Endothelial cell of umbilical vein (primary cell): Measurements from ENCODE around the gene SCAMP2. TPM values are rescaled to one million over a fixed set of nuclear protein-coding genes. Genes with fewer than 3 reads are reported as not detected.

Experiments used
- BruUV-seq: library from RNA; stranded (reverse); fragments of 400-500 nt; replicated peaks from 2 replicates; lab custom pipeline; 2021; lab: Mats Ljungman, UMichigan
- CTCF ChIA-PET: fragments of 300-600, 350-600 bp; sonication (Branson Sonifier 250); formaldehyde crosslinking; loops from one replicate; lab custom pipeline; 2021; ENCODE audit warnings: antibody characterized with exemption, inconsistent platforms; lab: Charles Lee
- POLR2A ChIA-PET: fragments of 300-600, 350-600 bp; sonication (Branson Sonifier 250); formaldehyde crosslinking; loops from one replicate; lab custom pipeline; 2021; ENCODE audit warnings: antibody characterized with exemption, inconsistent platforms; lab: Charles Lee
- DNase-seq: peaks from one replicate; pipeline ENCODE4 v3.0.0-alpha.2; 2011; ENCODE audit warnings: low read depth, low spot score
- FAIRE-seq: peaks from 2 replicates; lab custom pipeline; 2011; peaks lifted over from hg19 to GRCh38; lab: Jason Lieb, UNC
- H2AFZ ChIP-seq: 2 replicates; pipeline ENCODE4 v1.6.0; 2012; ENCODE audit warnings: low read depth, low read length, control low read depth, inconsistent platforms
- H3K27ac ChIP-seq: 2 replicates; pipeline ENCODE4 v1.5.1; 2011; ENCODE audit warnings: low read depth, mild to moderate bottlenecking, control low read depth, low read length, moderate library complexity; ENCODE audit not compliant: insufficient read depth
- H3K27me3 ChIP-seq, 2 experiments: 2 replicates each; pipeline versions ENCODE4 v1.6.0 to v1.6.1; 2011; ENCODE audit warnings: low read length in 2 of 2, mixed read lengths in 1 of 2; ENCODE audit not compliant: control insufficient read depth in 2 of 2, insufficient read depth in 2 of 2
- H3K36me3 ChIP-seq, 2 experiments: 2 replicates in 1 of 2; 3 replicates in 1 of 2; pipeline ENCODE4 v1.5.1; 2011; ENCODE audit warnings: low read length in 2 of 2, mild to moderate bottlenecking in 1 of 2, moderate library complexity in 1 of 2; ENCODE audit not compliant: control insufficient read depth in 2 of 2, insufficient read depth in 2 of 2; ENCODE audit errors: extremely low read depth in 1 of 2
- H3K4me1 ChIP-seq: 3 replicates; pipeline ENCODE4 v1.5.1; 2011; ENCODE audit warnings: mild to moderate bottlenecking, low read length; ENCODE audit not compliant: control insufficient read depth, insufficient read depth; ENCODE audit errors: extremely low read depth
- H3K4me2 ChIP-seq: 2 replicates; pipeline ENCODE4 v1.6.1; 2011; ENCODE audit warnings: low read length, control low read depth, mixed read lengths; ENCODE audit not compliant: insufficient read depth
- H3K4me3 ChIP-seq, 3 experiments: fragments of 200-600 bp in 1 of 3; sonication (generic), shearing (Covaris generic) in 1 of 3; replicated peaks in 1 of 3; 2 replicates each; pipeline ENCODE4 v1.5.1; 2011 to 2016; ENCODE audit warnings: control low read depth in 3 of 3, low read length in 3 of 3, mild to moderate bottlenecking in 2 of 3, inconsistent platforms in 1 of 3, low read depth in 1 of 3, moderate library complexity in 1 of 3; ENCODE audit not compliant: insufficient read depth in 1 of 3
- H3K79me2 ChIP-seq: 2 replicates; pipeline ENCODE4 v1.6.0; 2012; ENCODE audit warnings: low read length, inconsistent platforms; ENCODE audit not compliant: control insufficient read depth, insufficient read depth
- H3K9ac ChIP-seq: replicated peaks from 2 replicates; pipeline ENCODE3; 2011; ENCODE audit warnings: low read length, control low read depth; ENCODE audit not compliant: insufficient read depth; ENCODE audit errors: extremely low read depth
- H3K9me1 ChIP-seq: replicated peaks from 3 replicates; pipeline ENCODE4 v1.6.0; 2011; ENCODE audit warnings: mild to moderate bottlenecking, low read length; ENCODE audit not compliant: control insufficient read depth, insufficient read depth; ENCODE audit errors: extremely low read depth
- H3K9me3 ChIP-seq: replicated peaks from 2 replicates; pipeline ENCODE4 v1.5.1; 2012; ENCODE audit warnings: low read length, inconsistent platforms; ENCODE audit not compliant: control insufficient read depth, insufficient read depth
- H4K20me1 ChIP-seq: replicated peaks from 2 replicates; pipeline ENCODE3; 2011; ENCODE audit warnings: mild to moderate bottlenecking, low read length; ENCODE audit not compliant: control insufficient read depth, insufficient read depth; ENCODE audit errors: extremely low read depth
- EZH2 ChIP-seq: IDR thresholded peaks from 2 replicates; pipeline ENCODE4 v1.6.1; 2012; ENCODE audit warnings: borderline replicate concordance, low read depth, mild to moderate bottlenecking, moderate library complexity, low read length, inconsistent platforms; ENCODE audit not compliant: severe bottlenecking
- FOS ChIP-seq: IDR thresholded peaks from 2 replicates; pipeline ENCODE4 v1.6.1; 2011; ENCODE audit warnings: mild to moderate bottlenecking, low read length, moderate library complexity, borderline replicate concordance; ENCODE audit not compliant: insufficient read depth
- JUN ChIP-seq: IDR thresholded peaks from 2 replicates; pipeline ENCODE4 v1.6.1; 2011; ENCODE audit warnings: borderline replicate concordance, low read depth; ENCODE audit not compliant: insufficient read length, insufficient read depth
- MAX ChIP-seq: IDR thresholded peaks from 2 replicates; pipeline ENCODE4 v1.6.1; 2011; ENCODE audit not compliant: insufficient read depth, insufficient read length
- MYC ChIP-seq: IDR thresholded peaks from one replicate; pipeline ENCODE4 v1.6.1; 2011; ENCODE audit warnings: mild to moderate bottlenecking, low read depth, low read length
- POLR2A ChIP-seq: IDR thresholded peaks from 2 replicates; pipeline ENCODE4 v1.6.1; 2012; ENCODE audit warnings: low read depth, mild to moderate bottlenecking, control low read depth, low read length
- POLR2AphosphoS5 ChIP-seq: IDR thresholded peaks from 2 replicates; pipeline ENCODE4 v1.6.1; 2012; ENCODE audit warnings: low read depth, mild to moderate bottlenecking, control low read depth, low read length, moderate library complexity; ENCODE audit not compliant: insufficient read depth
- dilution Hi-C: fragments of 300-500 bp; cut with MboI; formaldehyde crosslinking; loops from one replicate; pipeline ENCODE4 v1.15.0; 2019; ENCODE audit warnings: low sequenced_read_pairs; ENCODE audit not compliant: extremely low pct_ligation_motif_present
- intact Hi-C: fragments of 100-400 bp; cut with micrococcal nuclease; formaldehyde crosslinking; loops from one replicate; pipeline ENCODE4 v1.10.0; 2022
- polyA plus RNA-seq, 4 experiments: library from polyadenylated mRNA; depleted of rRNA in 3 of 4; stranded (reverse) in 3 of 4; unstranded in 1 of 4; fragments of >200 nt; gene quantifications; 2 replicates each; pipeline versions ENCODE4 v1.2.1 to v1.2.3, GENCODE V29; 2011 to 2012; ENCODE audit warnings: missing spikeins in 1 of 4
- total RNA-seq: library from RNA; stranded (reverse); gene quantifications from 2 replicates; pipeline ENCODE4 v1.2.3, GENCODE V29; 2021
- TF ChIP-seq, protein P1 (sequence below), 2 donors: IDR thresholded peaks; 1 replicate in 1 of 2; 2 replicates in 1 of 2; pipeline ENCODE4 v1.5.1; 2011; ENCODE audit warnings: low read length in 2 of 2, mild to moderate bottlenecking in 2 of 2, moderate library complexity in 2 of 2, control low read depth in 1 of 2, inconsistent platforms in 1 of 2, low read depth in 1 of 2; ENCODE audit not compliant: insufficient read depth in 1 of 2; ENCODE audit errors: extremely low read depth in 1 of 2

SCAMP2 gene
- total and polyA plus RNA-seq, 2 donors (not counting 3 experiments of a cell fraction or from before 2014, with no cell fraction given): 67.3 to 256 TPM

DNA sequence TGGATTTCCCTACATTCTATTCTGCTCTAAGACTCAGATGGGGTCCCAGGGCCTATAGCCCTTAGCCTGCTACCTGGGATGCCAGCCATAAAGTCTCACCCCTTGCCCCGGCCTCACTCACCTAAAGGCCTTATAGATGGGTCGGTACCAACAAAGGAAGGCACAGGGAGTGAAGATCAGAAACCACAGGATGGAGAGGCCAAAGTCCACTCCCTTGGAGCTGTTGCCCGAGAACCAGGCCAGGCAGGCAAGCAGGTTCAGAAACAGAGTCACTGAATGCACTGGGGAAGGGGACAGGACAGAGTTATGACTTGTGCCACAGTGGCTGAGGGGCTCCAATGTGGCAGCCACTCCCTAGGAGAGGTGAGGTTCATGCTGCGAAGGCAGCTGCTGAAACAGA is 22.8 kb downstream of the SCAMP2 start:
- H3K27me3 ChIP-seq: no peaks in the 10 kb centered on the region
- H4K20me1 ChIP-seq: no peaks in the 10 kb centered on the region
- H3K27ac ChIP-seq: no peak overlapping the region
- ChIA-PET POLR2A (no interaction called here), CTCF (no interaction called here)
- FAIRE-seq (no peak), DNase-seq (no peak)
- H3K4me2 ChIP-seq: no peak overlapping the region
- H3K79me2 ChIP-seq: no peaks in the 10 kb centered on the region
- no peaks in the 10 kb centered on the region for H3K9me3 ChIP-seq
- no peaks in the 10 kb centered on the region for H3K9me1 ChIP-seq
- no TSS peak for BruUV-seq
- H3K4me3 ChIP-seq: no peak overlapping the region
- H3K36me3 ChIP-seq: peaks cover 11 to 60% of the 10 kb centered on the region in 2 experiments
- intact Hi-C loops: no loop called here
- dilution Hi-C loops: no loop called here
- H3K9ac ChIP-seq: no peak overlapping the region
- H3K4me1 ChIP-seq: no peaks in the 10 kb centered on the region
- TF ChIP-seq, protein P1, sequence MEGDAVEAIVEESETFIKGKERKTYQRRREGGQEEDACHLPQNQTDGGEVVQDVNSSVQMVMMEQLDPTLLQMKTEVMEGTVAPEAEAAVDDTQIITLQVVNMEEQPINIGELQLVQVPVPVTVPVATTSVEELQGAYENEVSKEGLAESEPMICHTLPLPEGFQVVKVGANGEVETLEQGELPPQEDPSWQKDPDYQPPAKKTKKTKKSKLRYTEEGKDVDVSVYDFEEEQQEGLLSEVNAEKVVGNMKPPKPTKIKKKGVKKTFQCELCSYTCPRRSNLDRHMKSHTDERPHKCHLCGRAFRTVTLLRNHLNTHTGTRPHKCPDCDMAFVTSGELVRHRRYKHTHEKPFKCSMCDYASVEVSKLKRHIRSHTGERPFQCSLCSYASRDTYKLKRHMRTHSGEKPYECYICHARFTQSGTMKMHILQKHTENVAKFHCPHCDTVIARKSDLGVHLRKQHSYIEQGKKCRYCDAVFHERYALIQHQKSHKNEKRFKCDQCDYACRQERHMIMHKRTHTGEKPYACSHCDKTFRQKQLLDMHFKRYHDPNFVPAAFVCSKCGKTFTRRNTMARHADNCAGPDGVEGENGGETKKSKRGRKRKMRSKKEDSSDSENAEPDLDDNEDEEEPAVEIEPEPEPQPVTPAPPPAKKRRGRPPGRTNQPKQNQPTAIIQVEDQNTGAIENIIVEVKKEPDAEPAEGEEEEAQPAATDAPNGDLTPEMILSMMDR (IDR thresholded peaks at IDR 0.05; ENCODE audit: extremely low read depth in 1 of 2, insufficient read depth in 1 of 2, low read depth in 1 of 2, low read length in 2 of 2): no peak
- TF ChIP-seq POLR2AphosphoS5: no peak
- no peak for TF ChIP-seq FOS
- no peak for TF ChIP-seq POLR2A
- no peak for TF ChIP-seq MAX
- TF ChIP-seq EZH2: no peak
- no peak for TF ChIP-seq JUN
- no peak for TF ChIP-seq MYC
- no peak overlapping the region for H2AFZ ChIP-seq
